GM19099 (cell line): Measurements from ENCODE around the gene THEM4.

ENCODE experiments used
- POLR2A ChIP-seq: IDR thresholded peaks from 3 replicates; pipeline ENCODE4 v1.6.1; 2011; ENCODE audit warnings: low read depth; ENCODE audit not compliant: insufficient read length; ENCODE audit errors: extremely low read depth

The THEM4 gene

GRCh38 chr1:151915061-151915686 lies 5.9 kb upstream of the THEM4 start:
- no peak for TF ChIP-seq POLR2A

- TF ChIP-seq POLR2A = no peak
Measured at GRCh38 chr1:151914076-151914475, 4.8 kb upstream of the THEM4 start.

DNA sequence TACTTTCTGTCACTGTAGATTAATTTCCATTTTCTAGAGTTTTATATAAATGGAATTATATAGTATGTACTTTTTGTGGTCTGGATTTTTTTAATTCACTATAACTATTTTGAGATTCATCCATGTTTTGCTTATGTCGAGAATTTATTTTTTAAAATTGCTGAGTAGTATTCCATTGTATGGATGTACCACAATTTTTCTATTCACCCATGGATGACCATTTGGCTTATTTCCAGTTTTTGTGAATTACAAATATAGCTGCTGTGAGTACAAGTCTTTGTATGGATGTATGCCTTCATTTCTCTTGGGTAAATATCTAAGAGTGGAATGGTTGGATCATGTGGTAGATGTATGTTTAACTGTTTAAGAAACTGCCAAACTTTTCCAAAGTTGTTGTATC lies 3.7 kb upstream of the THEM4 start:
- TF ChIP-seq POLR2A = no peak

- no peak for TF ChIP-seq POLR2A
Measured at GRCh38 chr1:151908228-151908691, 1.1 kb downstream of the THEM4 start.

DNA sequence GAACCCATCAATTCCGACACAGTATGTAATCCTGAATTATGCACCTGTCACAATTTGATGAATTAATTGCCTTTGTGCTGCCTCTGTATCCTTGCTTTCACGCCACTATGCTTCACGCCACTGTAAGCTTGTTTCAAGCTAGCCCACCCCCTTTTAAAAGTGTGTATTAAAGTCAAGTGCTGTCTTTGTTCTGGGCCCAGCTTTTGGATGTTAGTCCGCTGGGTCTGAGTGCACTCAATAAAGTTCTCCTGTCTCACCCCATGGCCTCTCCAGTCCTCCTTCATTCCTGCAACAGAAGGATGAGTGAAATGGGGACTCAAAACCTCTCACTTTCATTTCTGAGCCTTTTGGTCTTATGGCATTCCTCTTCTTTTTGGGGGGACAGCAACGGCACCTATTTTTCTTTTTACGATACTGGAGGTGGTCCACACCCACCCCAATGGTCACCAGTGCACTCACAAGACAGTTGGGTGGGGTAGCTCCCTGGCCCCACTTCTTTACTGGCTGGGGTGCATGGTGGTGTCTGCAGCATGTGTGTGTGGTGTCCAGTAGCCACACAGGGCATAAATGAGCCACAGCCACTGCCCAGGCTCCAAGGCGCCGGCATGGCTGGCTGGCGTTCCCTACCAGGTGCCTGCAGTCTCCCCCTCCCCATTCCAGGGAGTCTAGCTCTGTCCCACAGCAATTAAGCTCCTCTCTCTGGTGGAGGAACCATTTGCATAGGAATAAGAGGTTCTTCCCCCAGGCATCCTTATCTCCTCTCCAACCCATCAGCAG lies 1.8 kb downstream of the THEM4 start:
- TF ChIP-seq POLR2A = no peak

DNA sequence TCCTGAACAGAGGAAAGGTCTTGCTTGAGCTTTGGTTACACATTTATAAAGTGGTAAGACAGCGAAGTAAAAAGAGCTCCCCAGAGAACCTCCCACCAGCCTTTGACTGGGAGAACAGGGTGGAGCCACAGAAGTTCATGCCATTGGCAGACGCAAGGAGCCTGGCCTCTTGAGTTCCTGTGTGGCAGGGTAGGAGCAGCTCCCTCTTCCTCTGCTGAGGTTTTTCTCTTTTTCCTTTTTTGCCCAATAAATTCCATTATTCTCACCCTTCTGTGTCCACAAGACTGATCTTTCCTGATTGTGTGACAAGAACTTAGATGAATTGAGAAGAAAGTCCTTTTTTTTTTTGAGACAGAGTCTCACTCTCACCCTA lies 4.3 kb downstream of the THEM4 start:
- TF ChIP-seq POLR2A = no peak

GRCh38 chr1:151902858-151903257 lies 6.5 kb downstream of the THEM4 start:
- TF ChIP-seq POLR2A = no peak

DNA sequence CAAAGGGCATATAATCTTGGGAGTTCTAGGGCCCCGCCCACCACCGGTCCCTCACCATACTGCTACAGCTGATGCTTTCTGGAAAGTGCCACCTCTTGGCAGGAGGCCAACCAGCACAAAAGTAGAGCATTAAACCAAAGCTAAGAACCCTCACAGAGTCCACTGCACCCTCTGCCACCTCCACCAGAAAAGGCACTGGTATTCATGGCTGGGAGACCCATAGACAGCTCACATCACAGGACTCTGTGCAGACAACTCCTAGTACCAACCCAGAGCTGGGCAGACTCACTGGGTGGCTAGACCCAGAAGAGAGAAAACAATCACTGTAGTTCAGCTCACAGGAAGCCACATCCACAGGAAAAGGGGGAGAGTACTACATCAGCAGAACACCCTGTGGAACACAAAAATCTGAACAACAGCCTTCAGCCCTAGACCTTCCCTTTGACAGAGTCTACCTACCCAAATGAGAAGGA lies 10.8 kb downstream of the THEM4 start:
- no peak for TF ChIP-seq POLR2A

GRCh38 chr1:151897991-151898431 lies 11.3 kb downstream of the THEM4 start:
- no peak for TF ChIP-seq POLR2A

DNA sequence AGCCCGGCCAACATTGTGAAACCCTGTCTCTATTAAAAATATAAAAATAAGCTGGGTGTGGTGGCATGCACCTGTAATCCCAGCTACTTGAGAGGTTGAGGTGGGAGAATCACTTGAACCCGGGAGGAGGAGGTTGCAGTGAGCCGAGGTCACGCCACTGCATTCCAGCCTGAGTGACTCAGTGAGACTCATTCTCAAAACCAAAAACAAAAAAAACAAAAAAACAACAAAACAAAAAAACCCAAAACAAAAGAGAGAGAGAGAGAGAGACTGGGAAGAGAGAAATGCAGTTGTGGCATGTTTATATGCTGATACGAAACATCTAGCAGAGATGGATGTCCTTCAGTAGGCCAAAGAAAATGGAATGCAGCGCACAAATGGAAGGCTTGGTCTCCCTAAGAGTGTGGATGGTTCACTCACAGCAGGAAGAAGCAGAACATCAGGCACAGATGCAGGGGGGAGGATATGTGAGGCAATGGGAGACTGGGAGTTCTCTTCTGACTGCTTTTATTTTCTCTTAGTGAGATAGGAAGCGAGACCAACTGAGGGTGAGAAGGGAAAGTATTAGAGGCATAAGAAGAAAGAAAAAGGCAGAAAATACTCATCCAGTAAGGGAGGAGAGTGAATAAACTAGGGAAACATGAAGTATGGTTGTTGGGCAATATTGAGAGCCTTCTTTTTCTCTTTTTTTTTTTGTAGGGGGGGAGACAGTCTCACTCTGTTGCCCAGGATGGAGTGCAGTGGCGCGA lies 16.0 kb downstream of the THEM4 start:
- no peak for TF ChIP-seq POLR2A

- TF ChIP-seq POLR2A = no peak
Measured at GRCh38 chr1:151892190-151892589, 17.1 kb downstream of the THEM4 start.

DNA sequence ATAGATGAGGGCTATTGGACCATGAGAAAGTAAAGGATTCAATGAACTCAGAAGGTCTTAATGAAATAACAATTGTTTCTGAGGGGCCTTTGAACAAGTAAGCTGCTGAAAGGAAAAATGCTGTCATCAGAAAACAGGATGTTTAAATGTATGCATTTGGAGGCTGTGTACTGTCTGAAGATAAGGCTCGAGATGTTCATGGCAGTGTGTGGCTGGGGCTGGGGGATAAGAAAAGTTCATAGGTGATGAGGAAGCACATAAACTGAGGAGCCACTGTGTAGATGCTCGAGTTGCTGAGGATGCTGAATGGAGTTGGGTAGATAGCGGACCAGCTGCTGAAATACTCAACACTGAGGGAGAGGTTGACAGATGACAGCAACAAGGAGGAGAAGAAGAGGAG lies 17.8 kb downstream of the THEM4 start:
- TF ChIP-seq POLR2A = no peak

DNA sequence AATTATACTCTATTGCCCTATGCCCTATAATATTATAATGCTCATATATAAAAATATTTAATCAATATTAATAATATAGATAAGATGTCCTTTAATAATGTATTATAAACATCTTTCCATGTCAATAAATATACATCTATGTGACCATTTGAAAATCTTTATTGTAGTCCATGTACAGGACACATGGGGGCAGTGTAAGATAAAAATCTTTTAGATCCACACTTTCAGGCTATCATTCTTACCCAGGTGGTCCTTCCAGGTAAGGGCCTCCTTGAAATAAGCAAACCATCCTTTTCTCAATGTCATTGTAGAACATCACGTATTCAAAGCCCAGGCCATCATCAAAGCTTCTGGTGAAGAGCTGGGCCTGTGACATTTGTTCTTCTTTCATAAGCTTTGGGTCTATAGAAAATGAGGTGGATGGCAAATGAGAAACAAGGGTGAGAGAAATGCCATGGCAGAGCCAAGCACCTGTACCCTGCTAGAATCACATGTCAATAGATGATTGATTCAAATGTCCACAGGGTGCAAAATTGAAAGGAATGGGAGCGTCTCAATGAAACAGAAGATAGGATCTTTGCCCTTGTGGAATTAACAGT lies 20.2 kb downstream of the THEM4 start:
- no peak for TF ChIP-seq POLR2A

DNA sequence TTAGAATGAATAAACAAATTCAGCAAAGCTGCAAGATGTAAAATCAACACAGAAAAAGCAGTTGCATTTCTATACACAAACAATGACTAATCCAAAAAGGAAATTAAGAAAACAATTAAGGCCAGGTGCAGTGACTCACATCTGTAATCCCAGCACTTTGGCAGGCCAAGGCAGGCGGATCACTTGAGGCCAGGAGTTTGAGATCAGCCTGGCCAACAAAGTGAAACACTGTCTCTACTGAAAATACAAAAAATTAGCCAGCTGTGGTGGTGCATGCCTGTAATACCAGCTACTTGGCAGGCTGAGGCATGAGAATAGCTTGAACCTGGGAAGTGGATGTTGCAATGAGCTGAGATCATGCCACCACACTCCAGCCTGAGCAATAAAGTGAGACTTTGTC lies 22.3 kb downstream of the THEM4 start:
- TF ChIP-seq POLR2A = no peak

- TF ChIP-seq POLR2A = no peak
Measured at GRCh38 chr1:151885479-151885878, 23.8 kb downstream of the THEM4 start.

DNA sequence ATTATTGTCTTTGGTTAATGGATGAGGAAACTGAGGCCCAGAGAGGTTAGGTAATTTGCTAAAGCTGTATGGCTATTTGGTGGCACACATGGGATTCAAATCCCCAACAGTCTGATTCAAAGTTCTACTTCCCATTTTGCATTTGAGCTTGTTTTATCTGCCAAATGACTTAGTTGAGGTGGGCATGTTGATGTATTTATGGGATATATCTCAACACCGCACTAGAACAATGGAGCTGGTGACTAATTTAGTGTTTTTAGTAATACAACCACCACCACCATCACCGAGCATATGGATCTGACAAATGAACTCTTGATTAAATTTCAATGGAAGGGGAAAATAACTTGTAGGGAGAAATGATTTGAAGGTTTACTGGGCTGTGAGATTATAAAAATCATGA lies 26.8 kb downstream of the THEM4 start:
- no peak for TF ChIP-seq POLR2A

- no peak for TF ChIP-seq POLR2A
Measured at GRCh38 chr1:151881479-151881878, 27.8 kb downstream of the THEM4 start.
